HG02840 (cell line): ENCODE measurements around the gene ANXA4.

Experiments used
- ATAC-seq: cut with Tn5 transposase; IDR thresholded peaks from one replicate; pipeline ENCODE4 v1.9.1; 2021; ENCODE audit warnings: mild to moderate bottlenecking, moderate library complexity, moderate number of reproducible peaks; ENCODE audit not compliant: unreplicated experiment, low FRiP score

Gene ANXA4

DNA sequence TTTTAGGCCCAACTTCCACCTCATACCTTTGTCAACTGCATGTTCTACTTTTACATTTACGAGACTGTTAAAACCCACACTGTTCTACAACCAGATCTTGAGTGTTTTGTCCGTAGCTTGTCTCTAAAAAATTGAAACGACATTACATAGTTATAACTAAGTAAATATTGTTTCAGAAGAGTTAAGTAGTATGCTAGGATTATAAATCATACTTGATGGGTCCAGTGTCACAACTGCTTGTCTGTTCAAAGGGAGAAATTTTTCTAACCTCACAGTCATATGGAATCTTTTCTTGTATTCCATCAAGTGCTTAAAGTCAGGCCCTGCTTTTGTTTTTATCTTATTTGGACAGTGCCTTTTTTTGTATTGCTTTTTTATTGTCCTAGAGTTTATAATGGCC lies 91.8 kb downstream of the ANXA4 start:
- ATAC-seq = no peak

- ATAC-seq = no peak
These were observed 93.7 kb downstream of the ANXA4 start for GRCh38 chr2:69835666-69836065.

DNA sequence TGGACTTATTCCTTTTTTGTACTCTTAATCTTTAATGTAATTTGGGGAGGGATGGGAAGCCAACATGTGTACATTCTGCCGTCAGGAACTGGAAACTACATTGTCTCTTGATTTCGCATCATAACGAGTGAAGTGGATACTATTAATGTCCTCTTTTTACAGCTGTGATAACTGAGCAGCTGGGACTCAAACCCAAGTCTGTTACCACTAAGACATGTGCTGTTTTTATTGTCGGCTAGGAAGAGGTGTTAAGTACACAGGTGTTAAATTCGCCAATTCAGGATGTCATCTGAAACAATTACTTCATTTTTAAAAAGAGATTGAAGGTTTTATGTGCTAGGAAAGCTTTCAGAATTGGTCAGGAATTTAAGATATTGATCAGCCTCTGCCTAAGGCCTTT lies 94.4 kb downstream of the ANXA4 start:
- no peak for ATAC-seq

- ATAC-seq = no peak
These were observed 95.6 kb downstream of the ANXA4 start for GRCh38 chr2:69837533-69837932.

DNA sequence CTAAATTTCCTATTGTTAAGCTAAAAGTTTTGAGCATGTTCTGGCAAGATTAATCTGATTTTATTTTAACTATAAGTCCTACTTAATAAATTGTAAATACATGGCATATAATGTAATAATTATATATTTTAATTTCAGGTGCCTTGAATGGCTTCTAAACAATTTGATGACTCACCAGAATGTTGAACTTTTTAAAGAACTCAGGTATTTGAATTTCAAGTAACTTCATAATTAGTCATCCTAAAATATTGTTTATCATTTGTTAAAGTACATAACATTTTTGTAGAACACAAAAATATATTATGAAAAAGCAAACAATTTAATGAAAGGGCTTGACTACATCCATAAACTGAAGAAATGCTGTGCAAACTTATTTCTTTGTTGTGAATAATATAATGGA lies 102.1 kb downstream of the ANXA4 start:
- no peak for ATAC-seq

GRCh38 chr2:69844560-69844959 lies 102.6 kb downstream of the ANXA4 start:
- ATAC-seq = no peak

DNA sequence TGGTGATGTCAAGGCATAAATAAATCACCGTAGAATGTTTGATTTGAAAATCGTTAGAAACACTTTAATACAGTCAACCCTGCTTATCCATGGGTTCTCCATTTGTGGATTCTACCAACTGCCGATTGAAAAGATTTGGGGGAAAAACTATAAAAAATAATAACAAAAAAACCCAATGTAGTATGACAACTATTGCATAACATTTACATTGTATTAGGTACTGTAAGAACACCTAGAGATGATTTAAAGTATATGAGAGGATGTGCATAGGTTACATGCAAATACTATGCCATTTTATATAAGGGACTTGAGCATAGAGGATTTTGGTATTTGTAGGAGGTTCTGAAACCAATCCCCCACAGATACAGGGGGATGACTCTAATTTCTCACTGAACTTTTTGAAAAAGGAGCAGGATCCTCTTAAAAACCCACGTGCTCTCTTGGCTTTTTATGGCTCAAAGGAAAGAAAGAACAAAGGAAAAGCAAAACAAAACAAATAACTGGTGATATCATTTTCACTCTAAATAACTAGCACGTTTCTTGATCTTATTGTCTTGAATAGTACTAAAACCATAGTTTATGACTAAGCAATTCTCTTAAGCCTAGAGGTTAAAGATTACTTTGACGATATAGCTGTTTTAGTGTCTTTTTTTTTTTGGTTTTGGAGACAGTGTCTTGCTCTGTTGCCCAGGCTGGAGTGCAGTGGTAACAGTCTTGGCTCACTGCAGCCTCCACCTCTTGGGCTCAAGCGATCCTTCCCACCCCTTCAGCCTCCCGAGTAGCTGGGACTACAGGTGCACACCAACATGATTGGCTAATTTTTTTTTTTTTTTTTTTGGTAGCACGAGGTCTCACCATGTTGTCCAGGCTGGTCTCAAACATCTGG lies 104.5 kb downstream of the ANXA4 start:
- no peak for ATAC-seq

GRCh38 chr2:69847068-69847828 lies 105.3 kb downstream of the ANXA4 start:
- no peak for ATAC-seq

- no peak for ATAC-seq
These were observed 106.4 kb downstream of the ANXA4 start for GRCh38 chr2:69848186-69848790.

GRCh38 chr2:69858261-69858660 lies 116.3 kb downstream of the ANXA4 start:
- no peak for ATAC-seq

DNA sequence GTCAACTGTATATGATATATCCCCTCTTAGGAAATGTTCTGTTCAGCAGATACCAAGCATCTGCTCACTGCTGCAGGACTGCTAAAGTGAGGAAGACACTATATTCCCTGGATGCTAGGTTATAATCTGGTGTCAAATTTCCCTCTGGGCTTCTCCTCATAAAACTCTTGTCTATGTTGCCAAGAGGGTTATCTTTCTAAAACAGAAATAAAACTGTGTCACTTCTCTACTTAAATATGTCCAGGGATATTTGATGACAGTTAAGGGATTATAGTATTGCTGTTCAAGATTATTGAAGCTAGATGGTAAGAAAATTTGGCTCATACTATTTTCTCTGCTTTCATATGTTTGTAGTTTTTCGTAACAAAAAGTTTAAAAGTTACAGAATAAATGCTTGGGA lies 121.4 kb downstream of the ANXA4 start:
- no peak for ATAC-seq
